GM18909 (cell line): ENCODE measurements around the gene STING1.
"Not testable (repeated sequence)": the region's sequence is repeated elsewhere in the genome, so short reads cannot be mapped to it uniquely, and the experiment has no call there.

Experiments used
- ATAC-seq: cut with Tn5 transposase; IDR thresholded peaks from one replicate; pipeline ENCODE4 v1.9.1; 2021; ENCODE audit warnings: mild to moderate bottlenecking; ENCODE audit not compliant: unreplicated experiment, poor library complexity

Gene STING1

GRCh38 chr5:139503879-139504278 is 21.3 kb upstream of the STING1 start:
- ATAC-seq: not testable (repeated sequence)

DNA sequence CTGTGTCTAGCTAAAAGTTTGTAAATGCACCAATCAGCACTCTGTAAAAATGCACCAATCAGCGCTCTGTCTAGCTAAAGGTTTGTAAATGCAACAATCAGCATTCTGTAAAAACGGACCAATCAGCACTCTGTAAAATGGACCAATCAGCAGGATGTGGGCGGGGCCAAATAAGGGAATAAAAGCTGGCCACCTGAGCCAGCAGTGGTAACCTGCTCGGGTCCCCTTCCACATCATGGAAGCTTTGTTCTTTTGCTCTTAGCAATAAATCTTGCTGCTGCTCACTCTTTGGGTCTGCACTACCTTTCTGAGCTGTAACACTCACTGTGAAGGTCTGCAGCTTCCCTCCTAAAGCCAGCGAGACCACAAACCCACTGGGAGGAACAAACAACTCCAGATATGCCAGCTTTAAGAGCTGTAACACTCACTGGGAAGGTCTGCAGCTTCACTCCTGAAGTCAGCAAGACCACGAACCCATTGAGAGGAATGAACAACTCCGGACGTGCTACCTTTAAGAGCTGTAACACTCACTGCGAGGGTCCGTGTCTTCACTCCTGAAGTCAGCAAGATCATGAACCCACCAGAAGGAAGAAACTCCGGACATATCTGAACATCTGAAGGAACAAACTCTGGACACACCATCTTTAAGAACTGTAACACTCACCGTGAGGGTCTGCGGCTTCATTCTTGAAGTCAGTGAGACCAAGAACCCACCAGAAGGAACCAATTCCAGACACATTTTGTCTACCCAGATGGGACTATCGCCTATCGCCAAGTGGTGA is 20.7 kb upstream of the STING1 start:
- not testable (repeated sequence) for ATAC-seq

- ATAC-seq: no peak
These were observed 18.8 kb upstream of the STING1 start for GRCh38 chr5:139501381-139501780.

DNA sequence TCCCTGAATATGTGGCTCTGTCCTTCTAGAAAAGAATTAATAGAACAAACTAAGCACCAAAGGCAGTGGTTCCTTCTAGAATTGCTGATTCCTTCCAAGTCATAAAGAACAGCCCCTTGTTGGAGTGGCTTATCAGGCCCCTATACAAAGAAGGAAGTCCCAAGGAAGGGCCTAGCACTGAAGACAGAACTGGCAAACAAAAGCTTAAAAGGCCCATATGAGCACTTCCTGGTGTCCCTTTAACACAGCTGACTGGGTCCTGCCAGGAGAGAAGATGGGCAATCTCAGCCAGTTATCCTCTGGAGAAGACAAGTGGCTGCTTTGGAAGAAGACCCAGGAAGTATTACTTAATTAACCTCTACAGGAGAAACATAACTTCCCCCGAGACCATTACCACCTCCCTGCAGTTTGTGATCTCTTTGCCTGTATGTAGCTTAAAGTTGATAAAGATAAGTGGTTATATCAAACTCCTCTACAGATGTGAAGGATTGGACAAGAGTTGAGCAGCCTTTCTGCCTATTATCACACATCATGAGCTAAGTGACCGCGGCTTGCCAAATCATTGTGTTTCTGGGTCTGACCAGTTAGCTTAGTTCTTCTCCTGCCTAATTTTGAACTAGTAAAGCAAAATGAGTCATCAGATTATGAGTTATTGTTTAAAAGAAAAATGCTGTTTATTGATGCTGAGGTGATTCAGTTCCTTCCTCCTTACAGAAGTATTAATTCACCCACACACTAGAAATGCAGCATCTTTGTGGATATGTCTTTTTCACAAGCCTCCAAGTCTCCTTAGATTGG is 13.3 kb upstream of the STING1 start:
- no peak for ATAC-seq

- ATAC-seq: no peak
These were observed 12.3 kb upstream of the STING1 start for GRCh38 chr5:139494832-139495231.

- no peak for ATAC-seq
These were observed 11.7 kb upstream of the STING1 start for GRCh38 chr5:139494256-139494655.

GRCh38 chr5:139492700-139493192 is 10.2 kb upstream of the STING1 start:
- ATAC-seq: no peak

- ATAC-seq: no peak
These were observed 5.7 kb upstream of the STING1 start for GRCh38 chr5:139488260-139488659.

DNA sequence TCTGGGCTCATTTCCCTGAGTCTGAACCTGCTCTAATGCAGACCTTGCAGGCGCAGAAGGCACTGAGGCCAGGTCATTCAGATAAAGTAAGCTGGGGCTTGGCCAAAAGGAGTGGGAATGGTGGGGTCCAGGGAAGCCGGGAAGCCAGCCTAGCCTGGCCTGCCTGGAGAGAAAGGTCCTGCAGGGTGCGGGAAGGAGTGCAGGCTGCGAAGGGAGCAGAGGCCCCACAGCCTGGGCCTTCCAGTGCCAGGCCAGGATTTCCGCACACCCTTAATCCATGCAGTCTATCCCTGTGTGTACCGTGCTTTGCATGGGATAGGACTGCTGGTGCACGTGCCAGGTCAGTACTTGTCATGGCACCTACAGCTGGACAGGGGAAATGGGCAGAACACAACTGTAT is 3.6 kb upstream of the STING1 start:
- ATAC-seq: no peak

GRCh38 chr5:139482890-139483208 is 291 bp upstream of the STING1 start:
- not testable (repeated sequence) for ATAC-seq

DNA sequence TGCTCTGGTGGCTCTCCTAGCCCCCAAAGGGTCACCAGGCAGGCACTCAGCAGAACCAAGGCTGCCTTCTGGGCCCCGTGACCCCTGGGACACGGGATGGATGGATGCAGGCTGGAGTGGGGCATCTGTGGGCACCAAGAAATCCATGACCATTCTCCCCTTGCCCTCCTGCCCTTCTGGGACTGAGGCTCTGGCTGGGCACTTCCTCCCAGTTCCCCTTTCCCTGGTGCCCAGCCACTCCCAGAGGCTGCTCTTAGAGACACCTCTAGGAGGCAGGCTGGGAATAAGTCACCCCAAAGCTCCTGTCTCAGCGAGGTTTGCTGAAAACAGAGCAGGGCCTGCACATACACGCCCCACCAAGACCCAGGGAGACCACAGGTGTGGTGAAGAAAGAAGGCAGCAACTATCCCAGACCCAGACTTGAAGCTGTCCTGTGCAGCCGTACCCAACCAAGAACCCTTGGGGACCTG is 943 bp downstream of the STING1 start:
- ATAC-seq: peak; percentile 19

DNA sequence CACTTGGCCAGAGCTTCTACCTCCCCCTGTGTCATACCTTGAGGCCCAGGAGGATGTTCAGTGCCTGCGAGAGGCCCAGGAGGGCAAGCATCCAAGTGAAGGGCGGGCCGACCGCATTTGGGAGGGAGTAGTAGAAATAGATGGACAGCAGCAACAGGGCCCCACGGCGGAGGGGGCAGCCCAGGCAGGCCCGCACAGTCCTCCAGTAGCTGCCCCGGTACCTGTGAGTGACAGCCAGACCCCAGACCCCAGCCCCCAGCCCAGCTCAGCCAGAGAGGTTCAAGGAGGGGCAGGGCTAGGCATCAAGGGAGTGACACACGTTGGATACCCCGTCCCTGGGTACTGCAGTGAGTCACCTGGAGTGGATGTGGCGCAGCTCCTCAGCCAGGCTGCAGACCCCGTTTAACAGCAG is 1.4 kb downstream of the STING1 start:
- ATAC-seq: no peak

- not testable (repeated sequence) for ATAC-seq
These were observed 2.8 kb downstream of the STING1 start for GRCh38 chr5:139479729-139480128.

DNA sequence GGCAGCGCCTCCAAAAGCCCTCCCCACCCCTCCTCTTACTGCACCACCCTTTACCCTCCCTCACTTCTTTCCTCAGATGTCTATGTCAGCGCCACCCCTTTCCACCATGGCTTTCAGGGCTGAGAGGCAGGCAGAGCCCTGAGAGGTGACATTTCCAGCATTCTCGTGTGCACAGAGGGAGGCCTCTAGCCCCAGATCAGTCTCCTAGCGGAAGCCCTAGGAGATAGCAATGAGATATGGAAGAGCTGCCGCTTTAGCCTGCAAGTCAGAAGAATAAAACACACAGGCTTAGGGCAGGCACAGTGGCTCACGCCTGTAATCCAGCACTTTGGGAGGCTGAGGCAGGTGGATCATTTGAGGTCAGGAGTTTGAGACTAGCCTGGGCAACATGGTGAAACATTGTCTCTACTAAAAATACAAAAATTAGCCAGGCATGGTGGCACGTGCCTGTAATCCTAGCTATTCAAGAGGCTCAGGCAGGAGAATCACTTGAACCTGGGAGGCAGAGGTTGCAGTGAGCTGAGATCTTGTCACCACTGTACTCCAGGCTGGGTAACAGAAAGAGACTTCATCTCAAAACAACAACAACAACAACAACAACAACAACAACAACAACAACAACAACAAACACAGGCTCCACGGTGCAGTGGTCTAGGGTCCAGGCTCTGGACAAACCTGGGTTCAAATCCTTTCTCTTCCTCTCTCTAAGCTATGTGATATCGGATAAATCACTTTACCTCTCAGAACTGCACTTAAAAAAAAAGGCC is 3.7 kb downstream of the STING1 start:
- not testable (repeated sequence) for ATAC-seq

DNA sequence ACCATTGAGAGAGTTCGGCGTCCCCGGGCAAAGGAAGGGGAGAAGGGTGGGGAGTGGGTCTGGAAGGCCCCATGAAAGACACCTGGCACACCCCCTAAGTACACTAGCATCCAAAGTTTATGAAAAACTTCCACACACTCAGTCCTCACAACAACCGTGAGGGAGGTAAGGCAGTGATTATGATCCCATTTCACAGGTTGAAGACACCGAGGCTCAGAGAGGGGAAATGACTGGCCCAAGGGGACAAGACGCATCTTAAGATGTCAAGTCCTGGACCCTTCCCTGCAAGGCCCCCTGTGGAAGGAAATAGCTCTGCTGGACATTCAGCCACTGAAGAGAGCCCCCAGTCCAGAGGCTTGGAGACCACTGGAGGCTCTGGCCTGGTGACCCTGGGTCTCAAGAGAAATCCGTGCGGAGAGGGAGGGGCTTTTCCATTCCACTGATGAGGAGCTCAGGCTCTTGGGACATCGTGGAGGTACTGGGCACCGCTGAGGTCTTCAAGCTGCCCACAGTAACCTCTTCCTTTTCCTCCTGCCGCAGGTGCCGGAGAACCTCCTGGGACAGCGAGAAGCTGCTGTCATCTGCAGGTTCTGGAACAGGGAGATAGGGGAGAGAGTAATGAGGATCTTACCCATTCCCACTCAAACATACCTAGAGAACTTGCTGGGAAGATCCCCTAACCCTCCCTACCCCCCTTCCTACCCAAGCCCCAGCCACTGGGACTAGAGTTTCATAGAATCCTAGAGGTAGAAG is 6.5 kb downstream of the STING1 start:
- no peak for ATAC-seq

GRCh38 chr5:139474890-139475791 is 7.4 kb downstream of the STING1 start:
- no peak for ATAC-seq

DNA sequence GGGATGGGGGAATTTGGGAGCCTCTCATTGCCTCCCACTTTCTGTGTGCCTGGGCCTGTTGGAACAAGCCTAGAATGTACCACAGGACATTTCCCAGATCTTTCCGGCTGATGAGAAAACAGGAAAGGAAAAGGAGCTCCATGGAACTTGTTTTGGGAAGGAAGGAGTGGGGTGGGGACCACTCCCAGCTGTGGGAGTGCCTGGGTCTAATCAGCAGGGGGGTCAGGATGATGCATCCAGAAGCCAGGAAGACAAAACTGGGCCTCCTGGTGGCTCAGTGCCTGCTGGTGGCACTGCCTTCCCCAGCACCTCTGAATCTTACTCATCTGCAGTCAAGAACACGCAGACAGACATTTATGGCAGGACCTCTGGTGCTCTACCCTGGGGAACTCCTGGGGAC is 9.0 kb downstream of the STING1 start:
- no peak for ATAC-seq

GRCh38 chr5:139473105-139473504 is 9.5 kb downstream of the STING1 start:
- no peak for ATAC-seq
